Muscle of leg (tissue), 11 donors: Measurements from ENCODE around the gene RNLS. TPM values are rescaled to one million over a fixed set of nuclear protein-coding genes. Genes with fewer than 3 reads are reported as not detected.

Source experiments
- DNase-seq: peaks from one replicate; pipeline ENCODE4 v3.0.0; 2013
- H3K27ac ChIP-seq: one replicate; pipeline ENCODE4 v1.5.1; 2013; ENCODE audit warnings: mild to moderate bottlenecking, low read length, control low read depth
- H3K27me3 ChIP-seq: one replicate; pipeline ENCODE4 v1.6.1; 2013; ENCODE audit warnings: low read length; ENCODE audit not compliant: control insufficient read depth, insufficient read depth
- H3K36me3 ChIP-seq: one replicate; pipeline ENCODE4 v1.6.1; 2013; ENCODE audit warnings: low read length; ENCODE audit not compliant: control insufficient read depth, insufficient read depth
- H3K4me1 ChIP-seq: one replicate; pipeline ENCODE4 v1.6.1; 2013; ENCODE audit warnings: low read length; ENCODE audit not compliant: control insufficient read depth, insufficient read depth
- H3K4me3 ChIP-seq: one replicate; pipeline ENCODE4 v1.5.1; 2013; ENCODE audit warnings: low read length, control low read depth
- H3K9me3 ChIP-seq: replicated peaks from 2 replicates; pipeline ENCODE4 v1.6.1; 2013; ENCODE audit warnings: low read depth, low read length; ENCODE audit not compliant: control insufficient read depth
- WGBS: methylation state at CpG from one replicate; pipeline ENCODE4 v1.1.5; 2013; ENCODE audit warnings: missing lambda C conversion rate; ENCODE audit not compliant: insufficient coverage; 5-methylcytosine and 5-hydroxymethylcytosine counted together
- polyA plus RNA-seq, 8 donors: library from polyadenylated mRNA; unstranded; fragments of 120-200 nt; gene quantifications; one replicate each; pipeline versions ENCODE4 v1.2.1 to v1.2.3, GENCODE V29; 2013; ENCODE audit warnings: inconsistent platforms in 1 of 8, low replicate concordance in 1 of 8; ENCODE audit not compliant: insufficient read length in 8 of 8, insufficient read depth in 1 of 8
- total RNA-seq: library from RNA; stranded (reverse); fragments of 120-200 nt; gene quantifications from one replicate; pipeline ENCODE4 v1.2.4, GENCODE V29; 2013

The RNLS gene
- total and polyA plus RNA-seq, 9 donors = 2.0 to 4.5 (median 3.5) TPM

DNA sequence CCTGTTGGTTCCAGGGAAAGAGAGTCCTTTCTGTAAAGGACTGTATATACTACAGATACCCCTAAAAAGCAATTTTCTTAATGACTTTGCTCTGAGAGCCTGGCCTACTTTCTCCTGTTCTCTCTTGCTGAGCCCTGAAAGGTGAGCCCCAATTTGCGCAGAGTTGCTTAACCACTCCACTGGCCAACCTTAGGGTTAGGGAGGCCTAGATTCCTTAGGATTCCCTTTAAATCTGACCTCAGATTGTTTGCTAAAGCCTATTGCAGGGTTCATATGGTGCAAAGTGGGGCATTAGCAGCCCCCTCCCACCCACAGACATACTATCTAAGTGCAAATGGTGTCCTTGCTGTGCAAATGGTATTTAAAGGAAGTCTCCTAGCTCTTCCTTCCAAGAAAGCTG lies 164.2 kb downstream of the RNLS start:
- 100% methylated on average over 1 of the region's 1 CpG for WGBS
- no peaks in the 10 kb centered on the region for H3K9me3 ChIP-seq
- H3K4me3 ChIP-seq = no peak overlapping the region
- DNase-seq = no peak
- H3K27ac ChIP-seq = no peak overlapping the region
- no peaks in the 10 kb centered on the region for H3K36me3 ChIP-seq
- H3K4me1 ChIP-seq = peaks cover 4% of the 10 kb centered on the region
- H3K27me3 ChIP-seq = no peaks in the 10 kb centered on the region

DNA sequence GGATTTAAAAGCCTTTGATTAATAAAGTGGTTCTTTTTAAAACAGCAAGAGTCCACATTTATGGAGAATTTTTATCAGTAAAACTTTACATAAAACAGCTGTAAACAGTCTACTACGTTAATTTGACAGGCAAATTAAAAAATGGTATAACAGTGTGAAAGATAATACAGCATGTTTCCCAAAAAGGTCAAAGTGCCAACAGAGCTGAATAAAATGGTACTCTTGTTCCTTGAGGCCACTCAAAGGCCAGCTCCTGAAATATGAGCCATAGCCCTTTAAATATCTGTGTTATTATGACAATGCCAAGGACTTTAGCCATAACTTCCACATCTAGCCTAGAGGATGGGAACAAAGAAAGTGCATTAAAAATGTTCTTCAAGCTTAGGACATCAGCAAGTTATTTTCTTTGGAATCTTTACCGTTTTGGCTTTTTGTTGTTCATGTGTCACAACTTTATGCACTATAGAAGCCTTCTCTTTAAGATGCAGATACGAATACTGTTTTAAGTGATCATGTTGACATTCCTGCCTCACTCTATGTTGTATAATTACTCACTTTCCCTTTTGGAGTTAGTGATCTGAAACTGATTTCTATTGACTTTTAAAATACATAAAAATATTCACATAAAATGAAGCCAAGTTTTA lies 165.6 kb downstream of the RNLS start:
- no peaks in the 10 kb centered on the region for H3K9me3 ChIP-seq
- H3K27ac ChIP-seq = peak overlapping the region; percentile 56
- H3K4me3 ChIP-seq = no peak overlapping the region
- no peaks in the 10 kb centered on the region for H3K36me3 ChIP-seq
- H3K27me3 ChIP-seq = no peaks in the 10 kb centered on the region
- WGBS = no CpG with 5 or more reads among the region's 3 CpGs
- peaks cover 4% of the 10 kb centered on the region for H3K4me1 ChIP-seq
- DNase-seq = peak; percentile 64

DNA sequence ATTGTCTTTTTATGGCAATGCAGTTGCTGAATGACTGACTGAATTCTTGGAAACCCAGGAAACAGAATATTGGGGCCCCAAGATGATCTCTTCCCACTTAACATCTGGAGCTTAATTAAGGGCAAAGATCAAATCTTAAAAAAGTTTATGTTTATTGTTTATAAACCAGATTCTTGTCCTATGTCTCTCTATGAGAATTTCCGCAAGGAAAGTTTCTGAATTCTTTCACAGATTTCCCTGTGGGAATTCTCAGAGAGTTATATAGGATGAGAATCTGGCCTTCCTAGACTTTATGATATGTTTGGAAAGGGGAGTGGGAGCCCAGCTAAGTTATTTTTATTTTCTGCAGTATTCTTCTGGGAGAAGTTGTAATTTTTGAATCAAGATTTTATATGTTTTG lies 166.3 kb downstream of the RNLS start:
- Histone ChIP-seq H3K4me3 (no peak overlapping the region), H3K36me3 (no peaks in the 10 kb centered on the region), H3K4me1 (peaks cover 4% of the 10 kb centered on the region), H3K27me3 (no peaks in the 10 kb centered on the region), H3K9me3 (no peaks in the 10 kb centered on the region), H3K27ac (peak overlapping the region; percentile 24)
- WGBS = no CpG with 5 or more reads among the region's 1 CpG
- peak; percentile 83 for DNase-seq

DNA sequence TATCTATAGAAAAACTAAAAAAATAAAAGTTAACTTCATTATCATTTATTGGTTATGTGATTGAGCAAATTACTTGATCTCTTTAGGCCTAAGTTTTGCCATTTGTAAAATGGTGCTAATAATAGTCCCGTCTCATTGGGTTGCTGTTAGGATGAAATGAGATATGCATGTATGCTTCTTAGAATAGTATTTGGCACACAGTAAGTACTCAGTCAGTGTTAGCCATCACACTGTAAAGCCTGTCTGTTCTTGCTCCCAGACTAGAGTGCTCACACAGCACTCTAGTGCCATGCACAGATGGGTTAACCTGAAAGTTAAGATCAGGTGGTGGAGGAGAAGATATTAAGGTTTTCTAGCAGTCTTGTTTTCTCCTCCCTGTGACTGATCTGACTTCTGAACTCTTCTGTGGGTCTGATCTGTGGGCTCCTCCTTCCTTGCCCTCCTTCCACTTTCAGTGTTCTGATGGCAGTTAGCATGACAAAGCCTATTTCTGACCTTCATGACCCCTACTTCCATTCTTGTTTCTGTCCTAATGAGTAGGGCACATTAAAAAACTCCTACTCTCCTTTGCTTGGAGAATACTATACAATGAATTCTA lies 167.5 kb downstream of the RNLS start:
- no peak overlapping the region for H3K4me3 ChIP-seq
- peaks cover 4% of the 10 kb centered on the region for H3K4me1 ChIP-seq
- H3K36me3 ChIP-seq = no peaks in the 10 kb centered on the region
- H3K27me3 ChIP-seq = no peaks in the 10 kb centered on the region
- no peaks in the 10 kb centered on the region for H3K9me3 ChIP-seq
- H3K27ac ChIP-seq = no peak overlapping the region
- no CpG with 5 or more reads among the region's 1 CpG for WGBS
- DNase-seq = no peak

DNA sequence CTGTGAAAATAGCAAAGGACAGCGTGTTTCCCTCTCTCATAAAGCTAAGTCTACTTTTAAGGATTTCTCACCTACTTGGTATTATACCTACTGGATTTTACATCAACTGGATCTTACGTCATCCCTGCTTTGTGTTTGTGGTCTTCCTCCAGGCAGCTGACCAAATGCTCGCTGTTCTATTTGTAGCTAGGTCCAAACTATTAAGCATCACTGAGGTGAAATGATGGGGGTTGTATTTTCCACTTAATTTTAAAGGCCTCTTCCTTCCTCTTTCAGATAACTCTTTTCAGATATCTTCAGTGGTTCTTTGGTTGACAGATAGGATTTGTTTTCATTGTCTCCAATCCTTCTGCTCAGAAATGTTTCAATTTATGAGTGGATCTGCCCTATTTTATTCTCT lies 169.7 kb downstream of the RNLS start:
- no CpG with 5 or more reads among the region's 3 CpGs for WGBS
- Histone ChIP-seq H3K27ac (no peak overlapping the region), H3K4me3 (no peak overlapping the region), H3K9me3 (no peaks in the 10 kb centered on the region), H3K36me3 (no peaks in the 10 kb centered on the region), H3K27me3 (no peaks in the 10 kb centered on the region), H3K4me1 (peaks cover 2% of the 10 kb centered on the region)
- no peak for DNase-seq

DNA sequence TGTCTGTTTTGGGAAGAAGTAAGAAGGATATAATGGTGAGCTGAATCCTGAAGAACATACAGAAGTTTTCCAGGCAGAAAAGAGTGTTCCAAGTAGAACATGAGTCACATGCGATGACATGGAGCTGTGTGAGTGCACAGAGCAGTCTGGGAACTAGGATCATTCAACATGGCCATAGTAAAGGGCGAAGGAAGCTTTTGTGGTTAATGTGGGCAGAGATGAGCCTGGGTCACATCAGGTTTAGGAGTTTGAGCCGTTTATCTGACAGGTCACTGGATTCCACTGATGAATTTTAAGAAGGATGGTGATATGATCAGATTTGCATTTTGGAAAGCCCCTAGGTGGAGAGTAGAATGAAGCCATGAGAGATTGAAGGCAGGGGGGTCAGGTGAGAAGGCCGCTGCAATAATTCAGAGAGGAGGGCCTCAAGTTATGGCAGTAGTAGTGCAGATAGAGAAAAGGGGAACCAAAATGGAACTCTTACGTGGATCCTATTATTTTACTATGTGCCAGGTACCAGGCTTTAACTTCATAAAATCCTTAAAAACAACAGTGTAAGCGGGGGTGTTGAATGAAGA lies 171.3 kb downstream of the RNLS start:
- no peak overlapping the region for H3K27ac ChIP-seq
- peaks cover 2% of the 10 kb centered on the region for H3K4me1 ChIP-seq
- no peaks in the 10 kb centered on the region for H3K9me3 ChIP-seq
- no peaks in the 10 kb centered on the region for H3K27me3 ChIP-seq
- WGBS = 86% methylated on average over 4 of the region's 6 CpGs
- H3K36me3 ChIP-seq = no peaks in the 10 kb centered on the region
- DNase-seq = no peak
- H3K4me3 ChIP-seq = no peak overlapping the region

DNA sequence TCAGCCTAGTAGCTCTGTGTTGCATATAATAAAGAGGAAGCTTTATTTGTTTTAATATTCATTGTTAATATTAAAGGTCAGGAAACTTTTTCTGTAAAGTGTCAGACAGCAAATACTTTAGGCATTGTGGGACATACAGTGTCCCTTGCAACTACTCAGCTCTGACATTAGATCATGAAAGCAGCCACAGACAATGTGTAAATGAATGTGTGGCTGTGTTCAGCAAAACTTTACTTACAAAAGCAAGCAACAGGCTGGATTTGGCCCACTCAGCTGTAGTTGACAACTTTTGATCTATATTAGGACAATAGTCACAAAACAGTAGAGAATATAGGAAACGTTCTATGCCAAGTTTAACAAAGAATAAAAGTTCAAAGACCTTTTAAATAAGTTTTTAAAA lies 173.3 kb downstream of the RNLS start:
- DNase-seq = no peak
- H3K27ac ChIP-seq = no peak overlapping the region
- no peak overlapping the region for H3K4me3 ChIP-seq
- H3K4me1 ChIP-seq = no peaks in the 10 kb centered on the region
- no peaks in the 10 kb centered on the region for H3K27me3 ChIP-seq
- WGBS = no CpG with 5 or more reads among the region's 1 CpG
- no peaks in the 10 kb centered on the region for H3K36me3 ChIP-seq
- H3K9me3 ChIP-seq = no peaks in the 10 kb centered on the region

DNA sequence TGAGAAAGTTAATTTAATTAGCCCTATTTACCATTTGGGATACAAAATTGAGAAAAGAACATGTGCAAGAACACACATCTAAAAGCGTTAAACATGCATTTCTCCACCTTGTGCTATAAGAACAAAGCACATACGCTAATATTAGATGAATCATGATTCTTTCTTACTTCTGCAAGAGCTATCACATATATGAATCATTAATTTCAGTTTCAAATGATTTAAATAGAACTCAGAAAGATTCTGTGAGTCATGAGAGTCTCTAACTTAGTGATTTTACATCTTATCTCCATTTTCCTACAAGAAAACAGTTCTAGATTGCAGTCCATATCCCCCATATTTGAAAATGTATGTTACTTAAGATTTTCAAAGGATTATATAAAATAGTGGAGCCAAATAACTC lies 173.9 kb downstream of the RNLS start:
- H3K9me3 ChIP-seq = no peaks in the 10 kb centered on the region
- H3K4me1 ChIP-seq = no peaks in the 10 kb centered on the region
- no peak for DNase-seq
- no peak overlapping the region for H3K4me3 ChIP-seq
- H3K27ac ChIP-seq = no peak overlapping the region
- H3K36me3 ChIP-seq = no peaks in the 10 kb centered on the region
- no CpG with 5 or more reads among the region's 2 CpGs for WGBS
- no peaks in the 10 kb centered on the region for H3K27me3 ChIP-seq

DNA sequence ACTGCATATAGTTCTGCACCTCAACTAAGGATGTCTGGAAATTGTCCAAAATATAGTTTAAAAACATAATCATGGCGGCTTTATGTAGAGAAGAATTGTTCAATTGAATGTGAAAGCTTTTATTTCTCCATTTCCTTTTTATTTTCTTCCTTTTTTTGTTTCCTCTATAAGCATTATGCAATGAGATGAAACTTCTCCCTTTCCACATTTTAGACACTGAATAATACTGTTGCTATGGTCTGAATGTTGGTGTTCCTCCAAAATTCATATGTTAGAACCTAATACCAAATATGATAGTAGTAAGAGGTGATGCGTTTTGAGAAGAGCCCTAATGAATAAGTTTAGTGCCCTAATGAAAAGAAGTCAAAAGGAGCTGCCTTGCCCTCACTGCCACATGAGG lies 175.0 kb downstream of the RNLS start:
- no peaks in the 10 kb centered on the region for H3K27me3 ChIP-seq
- H3K4me3 ChIP-seq = no peak overlapping the region
- no peaks in the 10 kb centered on the region for H3K36me3 ChIP-seq
- no peak for DNase-seq
- WGBS = no CpG with 5 or more reads among the region's 2 CpGs
- H3K4me1 ChIP-seq = no peaks in the 10 kb centered on the region
- H3K27ac ChIP-seq = no peak overlapping the region
- H3K9me3 ChIP-seq = no peaks in the 10 kb centered on the region

DNA sequence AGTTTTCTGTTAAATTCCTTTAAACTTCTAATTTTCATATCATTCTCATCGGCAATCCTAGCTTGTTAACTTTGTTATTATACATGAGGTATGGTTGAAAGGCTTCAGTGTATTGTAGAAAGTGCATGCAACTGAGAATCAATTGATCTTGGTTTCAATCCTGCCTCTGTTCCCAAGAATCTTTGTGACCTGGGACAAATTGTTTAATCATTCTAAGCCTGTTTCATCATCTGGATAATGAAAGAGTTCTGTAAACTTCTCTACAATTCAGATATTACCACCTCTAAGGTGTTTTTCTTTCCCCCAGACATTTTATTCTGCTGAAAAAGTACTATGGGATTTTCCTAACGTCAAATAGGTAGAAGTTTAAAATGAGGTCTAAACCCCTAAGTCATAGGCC lies 179.0 kb downstream of the RNLS start:
- no peaks in the 10 kb centered on the region for H3K4me1 ChIP-seq
- WGBS = no CpG with 5 or more reads among the region's 2 CpGs
- no peak overlapping the region for H3K4me3 ChIP-seq
- H3K36me3 ChIP-seq = no peaks in the 10 kb centered on the region
- no peak for DNase-seq
- no peak overlapping the region for H3K27ac ChIP-seq
- no peaks in the 10 kb centered on the region for H3K27me3 ChIP-seq
- no peaks in the 10 kb centered on the region for H3K9me3 ChIP-seq
